Astrocyte of the hippocampus (primary cell): ENCODE measurements around the gene VGLL4.
"Not testable (repeated sequence)": the region's sequence is repeated elsewhere in the genome, so short reads cannot be mapped to it uniquely, and the experiment has no call there.

Experiments
- DNase-seq: peaks from one replicate; pipeline ENCODE4 v3.0.0; 2011; ENCODE audit warnings: low read depth, low spot score

VGLL4 gene, protein sequence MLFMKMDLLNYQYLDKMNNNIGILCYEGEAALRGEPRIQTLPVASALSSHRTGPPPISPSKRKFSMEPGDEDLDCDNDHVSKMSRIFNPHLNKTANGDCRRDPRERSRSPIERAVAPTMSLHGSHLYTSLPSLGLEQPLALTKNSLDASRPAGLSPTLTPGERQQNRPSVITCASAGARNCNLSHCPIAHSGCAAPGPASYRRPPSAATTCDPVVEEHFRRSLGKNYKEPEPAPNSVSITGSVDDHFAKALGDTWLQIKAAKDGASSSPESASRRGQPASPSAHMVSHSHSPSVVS

DNA sequence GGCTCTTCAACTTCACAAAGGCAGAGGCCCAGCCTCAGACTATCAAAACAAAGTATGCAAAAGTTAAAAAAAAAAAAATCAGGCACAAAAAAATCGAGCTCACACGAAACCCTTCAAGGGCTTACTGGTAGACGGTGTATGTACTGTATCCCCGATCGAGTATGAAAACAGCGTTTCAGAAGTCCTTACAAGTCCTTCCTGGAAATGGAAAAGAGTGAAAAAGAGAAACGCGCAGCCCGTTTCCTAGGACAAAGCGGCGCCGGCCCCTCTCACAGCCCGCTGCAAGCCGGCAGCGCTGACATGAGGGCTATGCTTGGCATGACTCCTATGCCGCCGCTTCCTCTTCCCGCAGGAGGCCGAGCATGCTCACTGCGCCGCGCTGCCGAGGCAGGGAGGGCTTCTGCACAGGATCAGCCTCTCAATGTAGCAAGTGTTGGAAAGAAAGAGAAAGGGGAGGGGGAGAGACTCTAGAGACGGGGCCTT is at the start of gene VGLL4:
TSS of gene VGLL4 (minus strand) at position 311 of the 483 bp plus-strand sequence. CDS start 397 bp downstream, outside the sequence.
- peak; percentile 98 for DNase-seq

DNA sequence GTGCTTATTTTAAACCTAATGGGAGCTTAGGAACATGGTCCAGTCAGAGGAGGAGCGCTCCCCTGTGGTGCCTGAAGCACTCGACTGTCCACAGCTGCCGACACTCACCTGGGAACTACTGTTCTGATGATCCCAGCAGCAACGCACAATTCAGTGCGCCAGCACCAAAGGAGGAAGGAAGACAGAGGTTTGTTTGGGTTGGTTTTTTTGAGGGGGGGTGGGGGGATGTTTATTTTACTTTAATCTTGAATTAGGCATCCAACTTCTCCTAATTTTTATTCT is 48.8 kb upstream of the VGLL4 start:
- no peak for DNase-seq

DNA sequence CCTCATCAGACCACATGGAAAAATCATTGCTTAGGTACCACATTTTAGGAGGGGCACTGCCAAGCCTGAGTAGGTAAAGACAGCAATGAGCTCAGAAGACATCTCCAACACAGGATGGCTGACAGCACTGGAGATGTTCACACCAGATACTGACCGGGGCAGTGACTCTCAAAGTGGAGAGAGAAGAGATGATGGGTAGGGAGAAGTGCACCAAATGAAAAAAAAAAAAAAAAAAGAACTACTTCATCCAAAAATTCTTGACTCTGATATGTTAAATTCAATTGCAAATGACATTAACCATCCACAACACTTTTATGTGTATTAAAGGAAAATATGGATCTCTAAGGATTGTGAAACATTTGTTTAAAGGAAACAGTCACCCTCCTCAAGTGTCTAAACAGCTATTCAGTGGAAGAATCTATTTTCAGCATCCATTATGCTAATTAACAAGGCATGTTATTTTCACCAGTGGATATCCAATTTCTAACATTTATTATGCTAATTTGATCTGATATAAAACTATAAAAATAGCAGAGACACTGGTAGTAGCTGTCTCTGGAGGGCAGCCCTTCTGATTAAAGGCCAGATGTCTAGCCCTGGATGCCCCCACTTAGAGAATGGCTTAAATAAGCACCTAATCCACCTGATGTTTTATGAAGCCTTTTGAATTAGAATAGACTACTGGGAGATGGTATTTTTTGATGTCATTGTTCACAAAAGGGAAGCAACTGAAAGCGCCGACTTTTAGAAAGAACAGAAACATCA is 48.2 kb upstream of the VGLL4 start:
- no peak for DNase-seq

DNA sequence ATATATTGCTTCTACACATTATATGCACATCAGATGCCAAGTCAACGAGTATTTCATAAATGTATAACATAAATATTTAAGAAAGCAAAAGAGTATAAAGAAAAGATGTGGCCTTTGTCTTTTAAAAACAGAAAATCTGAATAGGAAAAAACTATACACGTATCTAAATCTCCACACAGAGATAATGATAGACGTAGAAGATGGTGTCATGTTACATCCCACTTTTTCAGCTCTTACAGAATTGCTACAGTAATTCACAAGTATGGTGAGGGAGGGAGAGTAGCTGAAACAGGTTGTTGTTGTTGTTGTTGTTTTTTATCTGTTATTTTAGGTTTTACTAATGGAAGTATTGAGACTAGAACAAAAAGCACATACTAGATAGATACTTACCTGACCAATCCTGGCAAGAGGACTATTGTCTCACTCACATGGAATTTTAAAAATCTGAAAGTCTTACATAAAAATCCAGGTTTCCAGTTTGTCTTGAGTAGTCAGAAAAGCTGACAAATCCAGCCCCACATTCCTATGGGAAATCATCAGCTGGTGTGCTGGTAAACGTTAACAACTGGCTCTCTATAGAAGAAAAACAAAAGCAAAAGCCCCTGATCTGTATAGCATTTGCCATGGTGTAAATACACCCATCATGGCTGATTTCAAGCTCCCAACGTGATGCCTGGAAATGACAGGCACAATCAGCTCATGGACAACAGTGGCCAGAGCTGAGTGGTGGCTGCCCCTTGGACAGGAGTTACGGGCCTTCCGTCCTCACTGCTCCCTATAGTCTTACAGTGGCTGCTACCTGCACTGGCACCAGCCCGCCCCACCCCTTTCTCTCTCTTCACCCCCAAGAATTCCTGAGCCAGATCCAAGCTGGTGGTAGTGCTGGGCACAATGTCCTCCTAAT is 47.4 kb upstream of the VGLL4 start:
- peak; percentile 74 for DNase-seq

DNA sequence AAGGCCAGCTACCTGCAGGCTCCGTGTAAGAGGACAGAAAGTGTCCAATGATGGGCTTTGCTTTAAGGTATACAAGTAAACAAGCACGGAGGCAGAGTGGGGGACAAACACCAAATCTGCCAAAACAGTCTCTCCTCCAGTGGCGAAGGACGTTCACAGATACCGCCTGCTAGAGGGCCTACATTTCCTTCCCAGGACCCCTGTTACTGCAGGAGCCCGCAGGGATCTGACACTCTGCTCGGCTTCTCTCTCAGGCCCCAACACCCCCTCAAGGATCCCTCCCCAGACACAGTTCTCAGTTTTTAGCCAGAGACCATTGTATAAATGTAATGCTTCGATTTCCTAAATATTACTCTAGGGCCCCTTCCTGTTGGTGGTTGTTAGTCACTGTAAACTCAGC is 46.0 kb upstream of the VGLL4 start:
- no peak for DNase-seq

GRCh38 chr3:11684980-11685379 is 41.3 kb upstream of the VGLL4 start:
- DNase-seq = not testable (repeated sequence)

- DNase-seq = no peak
These were observed 36.8 kb upstream of the VGLL4 start for GRCh38 chr3:11680509-11680908.

GRCh38 chr3:11679964-11680363 is 36.2 kb upstream of the VGLL4 start:
- DNase-seq = no peak

GRCh38 chr3:11672363-11672762 is 28.6 kb upstream of the VGLL4 start:
- DNase-seq = no peak

GRCh38 chr3:11671648-11672100 is 28.0 kb upstream of the VGLL4 start:
- peak; percentile 72 for DNase-seq

- no peak for DNase-seq
These were observed 24.8 kb upstream of the VGLL4 start for GRCh38 chr3:11668243-11669235.

DNA sequence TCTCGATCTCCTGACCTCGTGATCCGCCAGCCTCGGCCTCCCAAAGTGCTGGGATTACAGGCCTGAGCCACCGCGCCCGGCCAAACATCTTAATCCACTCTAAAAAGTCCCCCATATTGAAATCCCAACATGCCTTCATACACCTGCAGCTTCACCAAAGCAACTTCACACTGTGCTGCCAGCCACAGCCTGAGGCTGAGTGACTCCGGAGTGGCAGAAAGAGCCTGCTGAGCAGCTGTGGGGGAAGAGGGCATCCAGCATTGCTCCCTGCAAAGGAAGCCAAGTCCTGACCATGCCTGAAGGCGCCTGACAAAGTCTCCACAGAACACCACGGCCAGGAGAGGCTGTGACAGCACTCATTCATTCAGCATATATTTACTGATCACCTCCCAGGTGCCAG is 21.6 kb upstream of the VGLL4 start:
- no peak for DNase-seq

- peak; percentile 38 for DNase-seq
These were observed 18.8 kb upstream of the VGLL4 start for GRCh38 chr3:11662392-11662990.

DNA sequence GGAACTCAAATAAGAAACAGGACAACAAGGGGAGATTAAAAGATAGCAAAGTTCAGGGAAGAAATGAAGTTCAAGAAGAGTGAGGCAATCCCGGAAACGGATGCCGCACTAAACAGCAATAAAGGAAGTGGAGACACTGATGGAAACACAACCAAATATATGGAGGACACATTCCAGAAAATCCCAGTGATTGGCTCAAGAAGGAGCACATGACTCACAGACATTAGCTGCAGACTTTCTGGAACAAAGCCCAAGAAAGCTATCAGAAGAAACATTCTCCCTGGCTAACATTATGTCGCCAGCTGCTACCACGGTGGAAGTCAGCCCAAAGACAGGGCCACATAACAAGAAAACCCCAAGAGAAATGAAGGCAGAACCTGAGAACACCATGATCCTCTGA is 18.1 kb upstream of the VGLL4 start:
- DNase-seq = peak; percentile 76

GRCh38 chr3:11661052-11661656 is 17.4 kb upstream of the VGLL4 start:
- DNase-seq = peak; percentile 44

DNA sequence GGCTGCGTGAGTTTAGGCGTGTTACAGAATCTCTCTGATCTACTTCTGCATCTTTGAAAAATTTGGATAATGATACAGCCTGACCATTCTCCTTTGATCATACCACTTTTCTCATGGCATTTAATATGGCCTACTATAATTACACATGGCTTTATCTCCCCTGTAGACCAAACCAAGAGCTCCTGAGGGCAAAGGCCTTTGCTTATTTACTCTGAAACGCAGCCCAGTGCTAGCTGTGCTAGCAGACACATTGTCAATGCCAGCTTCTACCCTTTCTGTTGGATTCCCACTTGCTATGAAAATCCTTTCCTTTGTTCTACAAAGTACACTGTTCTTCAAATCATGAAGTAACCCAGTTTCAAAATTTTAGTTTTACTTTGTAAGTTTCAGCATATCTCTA is 16.5 kb upstream of the VGLL4 start:
- DNase-seq = no peak

DNA sequence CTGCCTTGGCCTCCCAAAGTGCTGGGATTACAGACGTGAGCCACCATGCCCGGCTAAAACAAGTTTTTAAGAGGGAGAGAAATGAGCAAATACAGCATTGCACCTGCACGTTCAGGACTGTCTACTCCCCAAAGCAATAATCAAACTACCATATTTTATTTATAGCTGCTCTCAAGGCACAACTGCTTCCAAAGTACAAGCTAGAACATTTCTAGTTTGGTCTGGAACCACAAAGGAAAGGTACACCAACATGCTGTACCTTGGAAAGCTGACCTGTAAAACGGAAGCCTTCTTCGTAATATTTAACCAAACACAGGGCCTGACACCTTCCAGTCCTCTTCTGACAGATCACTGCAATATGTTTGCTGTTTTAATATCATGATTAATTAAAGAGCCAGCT is 14.5 kb upstream of the VGLL4 start:
- no peak for DNase-seq

DNA sequence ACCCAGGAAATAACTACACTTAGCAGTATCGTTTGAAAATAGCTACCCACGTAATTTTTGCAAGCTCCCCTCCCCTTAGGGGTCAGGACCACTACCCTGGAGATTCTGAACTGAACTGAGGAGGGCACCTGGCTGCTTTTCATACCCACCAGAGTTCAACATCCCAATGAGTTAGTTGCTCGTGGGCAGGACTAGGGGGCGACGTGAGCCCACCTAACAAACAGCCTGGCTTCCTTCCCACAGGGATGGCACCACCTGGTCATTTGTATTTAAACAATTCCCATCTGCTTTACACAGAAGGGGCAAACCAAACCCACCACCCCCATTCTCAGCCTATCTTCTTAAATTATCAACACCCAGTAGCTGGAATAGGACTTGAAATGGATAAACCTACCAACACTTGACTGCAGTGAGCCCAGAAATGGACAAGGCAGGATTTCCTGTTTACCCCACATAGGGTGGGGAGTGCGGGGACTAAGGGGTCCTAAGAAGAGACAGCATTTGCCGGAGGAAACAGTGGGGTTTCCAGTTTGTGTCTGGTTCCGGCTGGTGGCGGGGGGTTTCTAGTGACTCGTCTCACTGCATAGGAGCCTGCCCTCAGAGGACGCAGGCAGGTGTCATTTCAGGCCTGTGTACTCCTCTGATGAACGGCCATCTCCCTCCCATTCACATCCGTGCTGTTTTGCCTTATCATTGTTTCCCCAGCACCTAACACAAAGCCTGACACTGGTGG is 11.6 kb upstream of the VGLL4 start:
- DNase-seq = no peak

- DNase-seq = no peak
These were observed 10.5 kb upstream of the VGLL4 start for GRCh38 chr3:11654166-11654565.
